Adrenal gland (tissue), 12 donors: ENCODE data around the gene TRAPPC2L. TPM values are rescaled to one million over a fixed set of nuclear protein-coding genes. Genes with fewer than 3 reads are reported as not detected.

Experiments used
- DNase-seq, 7 donors: peaks; one replicate each; pipeline ENCODE4 v3.0.0-alpha.2; 2019 to 2020
- H3K27ac ChIP-seq, 5 donors: fragments of 200-600 bp; sonication (generic) in 4 of 5; 1 replicate in 3 of 5; 2 replicates in 2 of 5; pipeline versions ENCODE4 v1.5.1 to v1.8.0; 2016 to 2020; ENCODE audit warnings: mild to moderate bottlenecking in 1 of 5
- H3K27me3 ChIP-seq: fragments of 200-600 bp; 2 replicates; pipeline ENCODE4 v1.8.0; 2021
- H3K36me3 ChIP-seq, 2 donors: fragments of 200-600 bp; replicated peaks in 1 of 2; 1 replicate in 1 of 2; 2 replicates in 1 of 2; pipeline versions ENCODE4 v1.5.1 to v1.8.0; 2018 to 2022
- H3K4me1 ChIP-seq, 2 donors: fragments of 200-600 bp; replicated peaks in 1 of 2; 1 replicate in 1 of 2; 2 replicates in 1 of 2; pipeline versions ENCODE4 v1.5.1 to v1.8.0; 2018 to 2021
- H3K4me3 ChIP-seq, 4 donors: fragments of 200-600 bp; sonication (generic) in 3 of 4; one replicate each; pipeline ENCODE4 v1.5.1; 2016 to 2018
- H3K9me3 ChIP-seq, 3 donors: fragments of 200-600 bp; sonication (generic) in 1 of 3; replicated peaks in 1 of 3; 1 replicate in 2 of 3; 2 replicates in 1 of 3; pipeline versions ENCODE4 v1.5.1 to v1.8.0; 2016 to 2021
- POLR2A ChIP-seq, 2 donors: fragments of 450-650 bp; IDR thresholded peaks; one replicate each; pipeline ENCODE4 v1.6.1; 2017; ENCODE audit warnings: antibody characterized with exemption in 2 of 2, mild to moderate bottlenecking in 2 of 2, moderate library complexity in 1 of 2
- WGBS, 4 donors: extraction: QIAGEN DNeasy Blood & Tissue Kit in 2 of 4; methylation state at CpG; one replicate each; pipeline versions ENCODE4 v1.1.5 to v1.1.7; 2013 to 2017; 5-methylcytosine and 5-hydroxymethylcytosine counted together
- intact Hi-C, 2 donors: fragments of 100-400 bp; cut with DNase I; formaldehyde crosslinking; loops; one replicate each; pipeline versions ENCODE4 v1.14.1 to v1.15.0; 2022 to 2023
- polyA plus RNA-seq, 3 donors: library from polyadenylated mRNA; stranded (reverse); fragments of 200-250 nt in 2 of 3; fragments of 350-450 nt in 1 of 3; fragmentation: Illumina TruSeq in 1 of 3; extraction: RNeasy Lipid Tissue Mini Kit (QIAGEN cat#74804) in 1 of 3; gene quantifications; one replicate each; pipeline ENCODE4 v1.2.3, GENCODE V29; 2013 to 2014
- total RNA-seq, 9 donors: library from RNA; depleted of rRNA in 4 of 9; stranded (reverse); fragments of >200 nt in 4 of 9; fragments of 120-200 nt in 1 of 9; fragmentation: NEBNext Ultra II Directional in 1 of 9; extraction: Animal tissue kit (Norgen Biotek cat#: 25700) in 1 of 9; gene quantifications; one replicate each; pipeline versions ENCODE4 v1.1.0 to v1.2.4, GENCODE V29; 2013 to 2023
- TF ChIP-seq, protein P1 (sequence below), 6 experiments: fragments of 450-650 bp in 4 of 6; fragments of 200-600 bp in 2 of 6; sonication (generic) in 1 of 6; IDR thresholded peaks; 1 replicate in 5 of 6; 2 replicates in 1 of 6; pipeline versions ENCODE4 v1.5.1 to v1.8.0; 2016 to 2021; ENCODE audit warnings: antibody characterized with exemption in 6 of 6, mild to moderate bottlenecking in 2 of 6, moderate library complexity in 1 of 6
- donor health status: healthy with polysubstance abuse.
- donor health status: Bipolar disorder and iron deficiency.
- donor health status: DM: yes; HTN: yes; CAD: no.
- donor health status: DM: no; HTN: no; CAD: no.
- donor health status: DM: no; HTN: no; CAD: no.
- donor health status: DM: yes; HTN: yes; CAD: no.

The TRAPPC2L gene
- total and polyA plus RNA-seq, 12 donors: 56.7 to 279 (median 149) TPM

DNA sequence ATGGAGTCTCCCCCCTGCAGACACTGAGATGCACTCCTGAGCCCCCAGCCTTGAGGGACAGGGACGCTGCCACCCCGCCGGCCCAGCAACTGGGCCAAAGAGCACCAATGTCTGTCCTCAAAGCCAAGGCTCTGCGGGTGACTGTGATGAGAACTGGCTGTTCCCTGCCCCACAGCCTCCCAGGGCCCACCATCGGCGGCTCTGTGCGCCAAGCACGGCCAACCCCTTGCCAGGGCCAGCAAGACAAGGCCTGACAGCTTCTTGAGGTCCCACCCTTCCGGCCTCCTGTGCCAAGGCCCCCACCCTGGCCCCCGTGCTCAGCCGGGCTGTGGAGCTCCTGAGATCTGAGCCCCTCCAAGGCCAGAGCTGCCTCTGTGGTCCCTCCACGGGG, 43.7 kb downstream of the TRAPPC2L start:
- TF ChIP-seq, protein P1, sequence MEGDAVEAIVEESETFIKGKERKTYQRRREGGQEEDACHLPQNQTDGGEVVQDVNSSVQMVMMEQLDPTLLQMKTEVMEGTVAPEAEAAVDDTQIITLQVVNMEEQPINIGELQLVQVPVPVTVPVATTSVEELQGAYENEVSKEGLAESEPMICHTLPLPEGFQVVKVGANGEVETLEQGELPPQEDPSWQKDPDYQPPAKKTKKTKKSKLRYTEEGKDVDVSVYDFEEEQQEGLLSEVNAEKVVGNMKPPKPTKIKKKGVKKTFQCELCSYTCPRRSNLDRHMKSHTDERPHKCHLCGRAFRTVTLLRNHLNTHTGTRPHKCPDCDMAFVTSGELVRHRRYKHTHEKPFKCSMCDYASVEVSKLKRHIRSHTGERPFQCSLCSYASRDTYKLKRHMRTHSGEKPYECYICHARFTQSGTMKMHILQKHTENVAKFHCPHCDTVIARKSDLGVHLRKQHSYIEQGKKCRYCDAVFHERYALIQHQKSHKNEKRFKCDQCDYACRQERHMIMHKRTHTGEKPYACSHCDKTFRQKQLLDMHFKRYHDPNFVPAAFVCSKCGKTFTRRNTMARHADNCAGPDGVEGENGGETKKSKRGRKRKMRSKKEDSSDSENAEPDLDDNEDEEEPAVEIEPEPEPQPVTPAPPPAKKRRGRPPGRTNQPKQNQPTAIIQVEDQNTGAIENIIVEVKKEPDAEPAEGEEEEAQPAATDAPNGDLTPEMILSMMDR (IDR thresholded peaks at IDR 0.05): no peak
- TF ChIP-seq POLR2A (IDR thresholded peaks at IDR 0.05): no peak
- 80 to 93% (median 91%) methylated on average over 1 to 12 of the region's 12 CpGs; no CpG with 5 or more reads in 1 of the 4 donors for WGBS, 4 donors
- no peak overlapping the region for H3K4me3 ChIP-seq
- peaks cover 0 to 11% of the 10 kb centered on the region in 2 donors for H3K4me1 ChIP-seq
- DNase-seq: no peak
- H3K36me3 ChIP-seq: no peaks in the 10 kb centered on the region
- no peaks in the 10 kb centered on the region for H3K27me3 ChIP-seq
- intact Hi-C loops: no loop called here
- H3K27ac ChIP-seq: no peak overlapping the region
- H3K9me3 ChIP-seq: no peaks in the 10 kb centered on the region

DNA sequence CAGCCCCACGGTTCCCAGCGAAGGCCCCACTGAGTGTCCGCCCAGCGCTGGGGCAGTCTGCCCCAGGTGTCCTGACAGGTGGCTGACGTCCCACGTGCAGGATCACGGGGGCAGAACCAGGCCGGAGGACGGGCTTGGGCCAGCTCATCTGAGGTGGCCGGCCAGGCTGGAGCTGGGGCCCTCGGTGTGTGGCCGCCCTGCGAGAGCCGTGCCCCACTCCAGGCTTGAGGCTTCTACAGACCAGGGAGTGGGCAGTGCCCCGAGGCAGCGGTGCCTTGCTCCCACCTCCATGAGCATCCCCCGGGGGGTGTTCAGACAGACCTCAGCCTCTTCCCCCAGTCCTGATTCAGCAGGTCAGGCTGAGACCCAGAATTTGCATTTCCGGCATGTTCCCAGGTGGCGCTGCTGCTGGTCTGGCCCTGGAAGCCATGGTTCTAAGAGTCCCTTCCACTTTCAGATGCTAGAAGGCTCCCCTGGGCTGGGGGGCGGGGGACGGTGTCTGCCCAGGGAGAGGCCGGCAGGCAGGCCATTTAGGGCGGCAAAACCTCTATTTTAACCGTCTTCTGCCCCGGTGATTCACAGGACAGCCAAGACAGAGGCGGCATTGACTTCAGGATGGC, 44.9 kb downstream of the TRAPPC2L start:
- H3K4me3 ChIP-seq: no peak overlapping the region
- no peaks in the 10 kb centered on the region for H3K36me3 ChIP-seq
- H3K27me3 ChIP-seq: no peaks in the 10 kb centered on the region
- DNase-seq: no peak
- intact Hi-C loops: no loop called here
- no peaks in the 10 kb centered on the region for H3K9me3 ChIP-seq
- TF ChIP-seq, protein P1 (IDR thresholded peaks at IDR 0.05): no peak
- no peak for TF ChIP-seq POLR2A (IDR thresholded peaks at IDR 0.05)
- H3K27ac ChIP-seq: no peak overlapping the region
- 80 to 94% (median 90%) methylated on average over 2 to 26 of the region's 26 CpGs for WGBS, 4 donors
- peaks cover 0 to 11% of the 10 kb centered on the region in 2 donors for H3K4me1 ChIP-seq

DNA sequence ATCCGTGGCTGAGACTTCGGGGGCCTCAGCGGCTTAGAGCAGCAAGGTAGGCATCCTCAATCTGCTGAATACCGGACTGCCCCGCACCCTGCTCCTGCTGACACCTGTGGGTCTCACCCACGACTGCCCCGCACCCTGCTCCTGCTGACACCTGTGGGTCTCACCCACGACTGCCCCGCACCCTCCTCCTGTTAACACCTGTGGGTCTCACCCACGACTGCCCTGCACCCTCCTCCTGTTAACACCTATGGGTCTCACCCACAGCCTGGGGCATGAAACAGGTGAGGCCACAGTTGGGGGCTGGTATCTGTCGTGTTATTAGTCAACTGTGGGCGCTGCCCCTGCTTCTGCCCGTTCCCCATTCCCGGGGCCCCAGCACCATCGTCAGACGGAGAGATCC, 45.8 kb downstream of the TRAPPC2L start:
- no peak for TF ChIP-seq POLR2A (IDR thresholded peaks at IDR 0.05)
- TF ChIP-seq, protein P1 (IDR thresholded peaks at IDR 0.05): no peak
- no peaks in the 10 kb centered on the region for H3K36me3 ChIP-seq
- WGBS, 4 donors: 85 to 92% (median 89%) methylated on average over 8 to 16 of the region's 16 CpGs
- H3K27me3 ChIP-seq: no peaks in the 10 kb centered on the region
- intact Hi-C loops: no loop called here
- H3K9me3 ChIP-seq: no peaks in the 10 kb centered on the region
- no peak for DNase-seq
- H3K4me1 ChIP-seq: peaks cover 0 to 11% of the 10 kb centered on the region in 2 donors
- no peak overlapping the region for H3K27ac ChIP-seq
- H3K4me3 ChIP-seq: no peak overlapping the region

DNA sequence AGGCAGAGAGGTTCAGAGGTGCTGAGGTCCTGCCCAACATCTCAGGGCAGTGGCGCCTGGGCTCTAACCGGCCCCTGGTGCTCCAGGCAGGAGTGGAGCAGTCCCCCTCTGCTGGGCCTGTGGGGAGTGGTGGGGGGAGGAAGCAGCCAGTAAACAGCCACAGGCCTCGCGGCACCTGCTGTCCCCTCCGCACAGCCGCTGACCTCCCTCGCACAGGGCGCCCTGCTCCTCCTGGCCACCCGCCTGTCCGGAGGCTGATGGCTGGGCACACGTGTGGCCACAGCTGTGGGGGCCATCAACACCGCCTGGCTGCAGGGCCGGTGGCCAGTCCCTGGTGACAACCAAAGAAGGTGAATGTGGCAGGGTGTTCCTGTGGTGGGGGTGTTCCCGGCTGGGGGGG, 46.3 kb downstream of the TRAPPC2L start:
- Histone ChIP-seq H3K36me3 (no peaks in the 10 kb centered on the region), H3K4me1 (peaks cover 0 to 11% of the 10 kb centered on the region in 2 donors), H3K4me3 (no peak overlapping the region), H3K27me3 (no peaks in the 10 kb centered on the region), H3K9me3 (no peaks in the 10 kb centered on the region), H3K27ac (no peak overlapping the region)
- no peak for DNase-seq
- TF ChIP-seq, protein P1 (IDR thresholded peaks at IDR 0.05): no peak
- no peak for TF ChIP-seq POLR2A (IDR thresholded peaks at IDR 0.05)
- WGBS, 4 donors: 76 to 96% (median 89%) methylated on average over 4 to 14 of the region's 14 CpGs
- intact Hi-C loops: no loop called here
